NT2/D1 (cell line): Measurements from ENCODE around the gene HTR3D.

Experiments
- YY1 ChIP-seq: IDR thresholded peaks from 2 replicates; pipeline ENCODE4 v1.6.1; 2011; ENCODE audit not compliant: insufficient read length, insufficient read depth
- ZNF274 ChIP-seq: IDR thresholded peaks from 2 replicates; pipeline ENCODE4 v1.6.1; 2011; ENCODE audit warnings: mild to moderate bottlenecking, low read depth, low read length

- no peak for TF ChIP-seq YY1
- TF ChIP-seq ZNF274: no peak
Observed at GRCh38 chr3:184011230-184011876, 20.2 kb upstream of the HTR3D start.
